Heart left ventricle (tissue), 16 donors: ENCODE data around the gene SLC5A9. TPM values are rescaled to one million over a fixed set of nuclear protein-coding genes. Genes with fewer than 3 reads are reported as not detected.

Experiments used
- ATAC-seq, 4 donors: fragments of 200-7000 bp; cut with Tn5 transposase; one replicate each; pipeline ENCODE4 v1.9.1; 2020 to 2022; ENCODE audit warnings: moderate library complexity in 4 of 4, mild to moderate bottlenecking in 3 of 4, moderate number of reproducible peaks in 1 of 4
- DNase-seq, 5 donors: peaks; one replicate each; pipeline ENCODE4 v3.0.0-alpha.2; 2020
- H3K27ac ChIP-seq, 12 donors: fragments of 200-600 bp; sonication (generic) in 4 of 12; one replicate each; pipeline versions ENCODE4 v1.5.0 to v1.8.0; 2016 to 2022; ENCODE audit warnings: mild to moderate bottlenecking in 2 of 12
- H3K27me3 ChIP-seq, 9 donors: fragments of 200-600 bp; sonication (generic) in 2 of 9; one replicate each; pipeline versions ENCODE4 v1.5.1 to v1.8.0; 2016 to 2022; ENCODE audit warnings: mild to moderate bottlenecking in 3 of 9
- H3K36me3 ChIP-seq, 9 donors: fragments of 200-600 bp; sonication (generic) in 2 of 9; one replicate each; pipeline versions ENCODE4 v1.5.0 to v1.8.0; 2018 to 2022; ENCODE audit warnings: mild to moderate bottlenecking in 2 of 9
- H3K4me1 ChIP-seq, 12 donors: fragments of 200-600 bp; sonication (generic) in 4 of 12; one replicate each; pipeline versions ENCODE4 v1.5.0 to v1.8.0; 2016 to 2022; ENCODE audit warnings: mild to moderate bottlenecking in 3 of 12
- H3K4me3 ChIP-seq, 12 donors: fragments of 200-600 bp; sonication (generic) in 4 of 12; one replicate each; pipeline versions ENCODE4 v1.5.0 to v1.8.0; 2017 to 2022; ENCODE audit warnings: mild to moderate bottlenecking in 9 of 12, moderate library complexity in 4 of 12
- H3K9me3 ChIP-seq, 12 donors: fragments of 200-600 bp; sonication (generic) in 4 of 12; one replicate each; pipeline versions ENCODE4 v1.5.0 to v1.8.0; 2016 to 2022; ENCODE audit warnings: mild to moderate bottlenecking in 1 of 12
- CTCF ChIP-seq, 12 donors: fragments of 200-600 bp; sonication (generic) in 4 of 12; IDR thresholded peaks; one replicate each; pipeline versions ENCODE4 v1.5.0 to v1.8.0; 2018 to 2022; ENCODE audit warnings: antibody characterized with exemption in 12 of 12, mild to moderate bottlenecking in 5 of 12
- POLR2A ChIP-seq, 2 donors: fragments of 450-650 bp; IDR thresholded peaks; one replicate each; pipeline ENCODE4 v1.6.1; 2017; ENCODE audit warnings: antibody characterized with exemption in 2 of 2, mild to moderate bottlenecking in 2 of 2, moderate library complexity in 2 of 2
- WGBS, 4 donors: extraction: QIAGEN DNeasy Blood & Tissue Kit in 2 of 4; methylation state at CpG; one replicate each; pipeline versions ENCODE4 v1.1.5 to v1.1.7; 2013 to 2018; 5-methylcytosine and 5-hydroxymethylcytosine counted together
- intact Hi-C, 10 donors: fragments of 100-400 bp; cut with DNase I; formaldehyde crosslinking; loops; one replicate each; pipeline versions ENCODE4 v1.11.1 to v1.14.2; 2022
- polyA plus RNA-seq, 2 donors: library from polyadenylated mRNA; stranded (reverse); fragments of 200-250 nt; gene quantifications; one replicate each; pipeline ENCODE4 v1.2.3, GENCODE V29; 2013
- total RNA-seq, 9 donors: library from RNA; depleted of rRNA in 2 of 9; stranded (reverse); fragments of >200 nt in 2 of 9; fragmentation: NEBNext Ultra II Directional in 3 of 9; extraction: Animal tissue kit (Norgen Biotek cat#: 25700) in 3 of 9; gene quantifications; one replicate each; pipeline versions ENCODE4 v1.1.0 to v1.2.4, GENCODE V29; 2016 to 2023
- donor health status: ischemic (EF 13 %, LVEDD 7.1; RV severe dilation, severe dysfunction).
- donor health status: healthy with polysubstance abuse.
- donor health status: DM: no; HTN: yes; CAD: no.
- donor health status: DM: no; HTN: no; CAD: no.
- donor health status: ischemic (EF 25% LVEDD 6.9; RV normal size, moderate dysfunction).
- donor health status: ischemic (EF 25% LVEDD 5.7; RV mildly dilated, moderate dysfunction).
- donor health status: healthy.
- donor health status: DM: yes; HTN: yes; CAD: no.
- donor health status: ischemic (EF 35%, LVEDD 5.7; RV mildly dilated, moderate dysfunction).
- donor health status: nonischemic (EF 11% LVEDD 7.7; RV severe dilation, severe dysfunction).
- donor health status: DM: yes; HTN: yes; CAD: no.
- donor health status: PGD.
- donor health status: ischemic (EF 29% LVEDD 5.4; RV normal size, mild dysfunction).
- donor health status: nonischemic (EF 23%, LVEDD 6.1; RV moderate dilation, normal function).

The SLC5A9 gene
- total and polyA plus RNA-seq, 11 donors, result 0.04 to 0.67 (median 0.17) TPM; not detected in 3

GRCh38 chr1:48232722-48233121 is 10.2 kb downstream of the SLC5A9 start:
- no peaks in the 10 kb centered on the region for H3K27me3 ChIP-seq
- H3K4me3 ChIP-seq, result no peak overlapping the region
- DNase-seq, result no peak
- ATAC-seq, result no peak
- no peak overlapping the region for H3K27ac ChIP-seq
- peaks cover 0 to 12% (median 0%) of the 10 kb centered on the region in 12 donors for H3K4me1 ChIP-seq
- WGBS, 4 donors, result 80 to 94% (median 89%) methylated on average over 1 of the region's 1 CpG
- TF ChIP-seq POLR2A (IDR thresholded peaks at IDR 0.05) (no peak), CTCF (IDR thresholded peaks at IDR 0.05) (no peak)
- no peaks in the 10 kb centered on the region for H3K9me3 ChIP-seq
- no peaks in the 10 kb centered on the region for H3K36me3 ChIP-seq
- intact Hi-C loops, result loop anchor here in 1 of 10 donors (10.0 kb wide), 1 partner anchor 128 kb away; no protein-coding TSS in a partner anchor

GRCh38 chr1:48233666-48234485 is 11.4 kb downstream of the SLC5A9 start:
- 68 to 74% (median 71%) methylated on average over 11 to 12 of the region's 12 CpGs for WGBS, 4 donors
- H3K27ac ChIP-seq, result no peak overlapping the region
- ATAC-seq, result peak in 1 of 4 donors; percentile 58
- H3K4me1 ChIP-seq, result peaks cover 0 to 4% (median 0%) of the 10 kb centered on the region in 12 donors
- no peaks in the 10 kb centered on the region for H3K36me3 ChIP-seq
- intact Hi-C loops, result loop anchor here in 1 of 10 donors (10.0 kb wide), 1 partner anchor 129 kb away; no protein-coding TSS in a partner anchor
- no peaks in the 10 kb centered on the region for H3K27me3 ChIP-seq
- TF ChIP-seq POLR2A (IDR thresholded peaks at IDR 0.05) (no peak), CTCF (IDR thresholded peaks at IDR 0.05) (no peak)
- no peak for DNase-seq
- no peak overlapping the region for H3K4me3 ChIP-seq
- no peaks in the 10 kb centered on the region for H3K9me3 ChIP-seq

DNA sequence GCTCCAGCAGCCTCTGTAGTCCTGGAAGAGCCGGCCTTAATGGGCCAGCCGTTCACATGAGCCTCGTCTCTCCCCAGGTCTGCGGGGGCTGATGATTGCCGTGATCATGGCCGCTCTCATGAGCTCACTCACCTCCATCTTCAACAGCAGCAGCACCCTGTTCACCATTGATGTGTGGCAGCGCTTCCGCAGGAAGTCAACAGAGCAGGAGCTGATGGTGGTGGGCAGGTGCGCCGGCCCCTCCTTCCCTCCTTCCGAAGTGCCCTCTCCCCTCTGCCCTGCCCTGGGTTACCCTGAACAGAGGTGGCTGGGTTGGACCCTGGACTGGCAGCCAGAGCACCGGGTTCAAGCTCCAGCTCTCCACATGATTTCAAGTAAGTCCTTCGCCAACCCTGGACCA is 13.1 kb downstream of the SLC5A9 start:
- WGBS, 4 donors, result 91 to 95% (median 92%) methylated on average over 13 of the region's 13 CpGs
- H3K4me1 ChIP-seq, result no peaks in the 10 kb centered on the region
- intact Hi-C loops, result loop anchor here in 1 of 10 donors (10.0 kb wide), 1 partner anchor 131 kb away; no protein-coding TSS in a partner anchor
- ATAC-seq (no peak), DNase-seq (no peak)
- H3K27ac ChIP-seq, result no peak overlapping the region
- no peaks in the 10 kb centered on the region for H3K36me3 ChIP-seq
- H3K27me3 ChIP-seq, result no peaks in the 10 kb centered on the region
- H3K9me3 ChIP-seq, result no peaks in the 10 kb centered on the region
- TF ChIP-seq CTCF (IDR thresholded peaks at IDR 0.05), result no peak
- H3K4me3 ChIP-seq, result no peak overlapping the region

DNA sequence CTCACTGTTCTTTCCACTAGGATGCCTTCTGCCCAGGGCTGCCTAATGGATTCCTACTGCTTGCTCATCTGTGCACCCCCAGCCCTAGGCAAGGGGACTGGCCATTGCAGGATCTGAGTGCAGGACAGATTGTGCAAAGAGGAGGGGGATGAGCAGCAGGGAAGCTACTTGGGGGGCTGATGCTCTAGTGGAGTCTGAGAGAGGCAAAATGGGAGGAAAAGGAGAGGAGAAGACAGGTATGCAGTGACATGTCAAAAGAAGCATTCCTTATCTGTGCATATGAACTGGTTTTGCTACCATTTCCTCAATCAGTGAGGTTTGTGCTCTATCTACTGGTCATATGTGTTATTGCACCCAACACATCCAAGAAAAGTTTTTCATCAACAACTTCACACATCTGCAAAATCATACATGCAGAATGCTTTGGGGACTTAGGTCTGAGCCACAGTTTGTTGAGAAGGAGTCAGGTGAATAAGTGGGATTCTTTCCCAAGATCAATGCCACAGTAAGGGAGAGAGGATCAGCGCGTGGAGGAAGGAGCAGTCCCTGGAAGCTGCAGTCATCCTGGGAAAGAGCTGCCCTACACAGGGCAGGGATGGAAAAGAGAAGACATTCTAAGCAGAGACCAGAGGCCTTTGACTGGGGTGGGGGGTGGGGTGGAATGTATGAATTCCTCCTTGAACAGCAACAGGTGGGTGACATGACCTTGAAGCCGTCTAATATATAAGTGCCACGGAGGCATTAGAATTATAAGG is 14.4 kb downstream of the SLC5A9 start:
- no peaks in the 10 kb centered on the region for H3K27me3 ChIP-seq
- H3K27ac ChIP-seq, result no peak overlapping the region
- TF ChIP-seq POLR2A (IDR thresholded peaks at IDR 0.05), result no peak
- TF ChIP-seq CTCF (IDR thresholded peaks at IDR 0.05), result peak; percentile 23 to 64 (median 50)
- intact Hi-C loops, result loop anchor here in 1 of 10 donors (10.0 kb wide), 1 partner anchor 132 kb away; no protein-coding TSS in a partner anchor
- 65 to 80% (median 75%) methylated on average over 4 of the region's 4 CpGs for WGBS, 4 donors
- H3K4me3 ChIP-seq, result no peak overlapping the region
- H3K4me1 ChIP-seq, result peaks cover 0 to 3% (median 0%) of the 10 kb centered on the region in 12 donors
- DNase-seq, result no peak
- no peaks in the 10 kb centered on the region for H3K9me3 ChIP-seq
- H3K36me3 ChIP-seq, result no peaks in the 10 kb centered on the region
- ATAC-seq, result peak in 2 of 4 donors; percentile 41 to 53
